ENCODE data around the gene CAV2. TPM values are rescaled to one million over a fixed set of nuclear protein-coding genes. Genes with fewer than 3 reads are reported as not detected.

CAV2 gene
- polyA plus RNA-seq, 1 of the 3 experiments (the other 2 are of a cell fraction): 182 TPM

DNA sequence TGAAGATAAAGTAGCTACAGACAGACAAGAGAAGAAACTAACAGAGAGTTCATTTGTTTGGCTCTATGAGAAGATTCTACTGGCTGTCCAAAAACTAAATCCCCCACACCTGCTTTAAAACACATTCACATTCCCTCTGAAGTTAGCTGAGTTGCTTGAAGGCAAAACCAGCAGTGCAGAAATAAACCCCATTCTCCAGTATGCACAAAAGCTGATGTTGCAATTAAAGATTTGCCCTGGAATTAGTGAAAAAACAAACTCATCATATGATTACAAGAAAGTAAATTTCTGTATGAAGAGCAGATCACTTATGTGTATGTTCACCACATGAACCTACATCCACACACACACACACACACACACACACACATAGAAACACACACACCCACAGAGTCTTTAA is 16.0 kb downstream of the CAV2 start:
- ChIA-PET POLR2A (no interaction called here), CTCF (interaction anchor here (0.6 to 2.0 kb wide), 4 partner anchors 11 to 361 kb away, joined by 3 to 7 read pairs (median 3); no protein-coding TSS in a partner anchor)
- Histone ChIP-seq H3K27me3 (ENCODE audit: insufficient read depth) (no peaks in the 10 kb centered on the region), H3F3A (replicated peaks; ENCODE audit: insufficient read depth) (peaks cover 50% of the 10 kb centered on the region), H3K79me2 (ENCODE audit: insufficient read depth) (no peaks in the 10 kb centered on the region), H3K4me1 (ENCODE audit: control insufficient read depth in 1 of 2, insufficient read depth in 2 of 2, low read depth in 1 of 2, low read length in 1 of 2) (peaks cover 10 to 46% of the 10 kb centered on the region in 2 experiments), H3K4me3 (ENCODE audit: low read depth in 2 of 2, low read length in 1 of 2) (no peak overlapping the region), H3K27ac (ENCODE audit: low read depth in 2 of 2, low read length in 1 of 2) (no peak overlapping the region), H3K9me3 (no peaks in the 10 kb centered on the region; the same call in 1 of the 2 replicates), H2AFZ (ENCODE audit: low read depth) (peak overlapping the region; percentile 35; the same call in 1 of the 2 replicates), H3K36me3 (replicated peaks in 1 of 2; ENCODE audit: control insufficient read depth in 1 of 2, insufficient read depth in 2 of 2, low read length in 1 of 2) (no peaks in the 10 kb centered on the region), H3K4me2 (no peak overlapping the region), H3K9ac (no peak overlapping the region), H3K9me2 (no peaks in the 10 kb centered on the region), H4K20me1 (ENCODE audit: insufficient read depth) (no peaks in the 10 kb centered on the region)
- DNase-seq: no peak
- TF ChIP-seq CHD2 (IDR thresholded peaks at IDR 0.05; ENCODE audit: low read length, partially characterized antibody) (no peak), EZH2phosphoT487 (IDR thresholded peaks at IDR 0.05; ENCODE audit: borderline replicate concordance, low read depth) (no peak), RFX5 (IDR thresholded peaks at IDR 0.05; ENCODE audit: low read length) (no peak), TEAD4 (IDR thresholded peaks at IDR 0.05; ENCODE audit: borderline replicate concordance, insufficient read depth) (no peak), RCOR1 (IDR thresholded peaks at IDR 0.05; ENCODE audit: low read length) (no peak), MXI1 (IDR thresholded peaks at IDR 0.05; ENCODE audit: low read depth, low read length) (no peak), JUND (IDR thresholded peaks at IDR 0.05) (no peak), RXRA (IDR thresholded peaks at IDR 0.05; ENCODE audit: borderline replicate concordance, low read depth) (no peak), TAF1 (IDR thresholded peaks at IDR 0.05; ENCODE audit: borderline replicate concordance, low read depth, low read length) (no peak), YY1 (IDR thresholded peaks at IDR 0.05; ENCODE audit: low read depth) (no peak), SIN3A (IDR thresholded peaks at IDR 0.05; ENCODE audit: borderline replicate concordance, low read depth, low read length) (no peak), ELF1 (IDR thresholded peaks at IDR 0.05) (no peak), POLR2AphosphoS5 (IDR thresholded peaks at IDR 0.05; ENCODE audit: low read depth, low read length) (no peak)
- TF ChIP-seq, protein P1, sequence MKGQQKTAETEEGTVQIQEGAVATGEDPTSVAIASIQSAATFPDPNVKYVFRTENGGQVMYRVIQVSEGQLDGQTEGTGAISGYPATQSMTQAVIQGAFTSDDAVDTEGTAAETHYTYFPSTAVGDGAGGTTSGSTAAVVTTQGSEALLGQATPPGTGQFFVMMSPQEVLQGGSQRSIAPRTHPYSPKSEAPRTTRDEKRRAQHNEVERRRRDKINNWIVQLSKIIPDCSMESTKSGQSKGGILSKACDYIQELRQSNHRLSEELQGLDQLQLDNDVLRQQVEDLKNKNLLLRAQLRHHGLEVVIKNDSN (IDR thresholded peaks at IDR 0.05; ENCODE audit: borderline replicate concordance, low read depth): no peak
- TF ChIP-seq, protein P2, sequence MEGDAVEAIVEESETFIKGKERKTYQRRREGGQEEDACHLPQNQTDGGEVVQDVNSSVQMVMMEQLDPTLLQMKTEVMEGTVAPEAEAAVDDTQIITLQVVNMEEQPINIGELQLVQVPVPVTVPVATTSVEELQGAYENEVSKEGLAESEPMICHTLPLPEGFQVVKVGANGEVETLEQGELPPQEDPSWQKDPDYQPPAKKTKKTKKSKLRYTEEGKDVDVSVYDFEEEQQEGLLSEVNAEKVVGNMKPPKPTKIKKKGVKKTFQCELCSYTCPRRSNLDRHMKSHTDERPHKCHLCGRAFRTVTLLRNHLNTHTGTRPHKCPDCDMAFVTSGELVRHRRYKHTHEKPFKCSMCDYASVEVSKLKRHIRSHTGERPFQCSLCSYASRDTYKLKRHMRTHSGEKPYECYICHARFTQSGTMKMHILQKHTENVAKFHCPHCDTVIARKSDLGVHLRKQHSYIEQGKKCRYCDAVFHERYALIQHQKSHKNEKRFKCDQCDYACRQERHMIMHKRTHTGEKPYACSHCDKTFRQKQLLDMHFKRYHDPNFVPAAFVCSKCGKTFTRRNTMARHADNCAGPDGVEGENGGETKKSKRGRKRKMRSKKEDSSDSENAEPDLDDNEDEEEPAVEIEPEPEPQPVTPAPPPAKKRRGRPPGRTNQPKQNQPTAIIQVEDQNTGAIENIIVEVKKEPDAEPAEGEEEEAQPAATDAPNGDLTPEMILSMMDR (IDR thresholded peaks at IDR 0.05): no peak
- TF ChIP-seq, protein P3, sequence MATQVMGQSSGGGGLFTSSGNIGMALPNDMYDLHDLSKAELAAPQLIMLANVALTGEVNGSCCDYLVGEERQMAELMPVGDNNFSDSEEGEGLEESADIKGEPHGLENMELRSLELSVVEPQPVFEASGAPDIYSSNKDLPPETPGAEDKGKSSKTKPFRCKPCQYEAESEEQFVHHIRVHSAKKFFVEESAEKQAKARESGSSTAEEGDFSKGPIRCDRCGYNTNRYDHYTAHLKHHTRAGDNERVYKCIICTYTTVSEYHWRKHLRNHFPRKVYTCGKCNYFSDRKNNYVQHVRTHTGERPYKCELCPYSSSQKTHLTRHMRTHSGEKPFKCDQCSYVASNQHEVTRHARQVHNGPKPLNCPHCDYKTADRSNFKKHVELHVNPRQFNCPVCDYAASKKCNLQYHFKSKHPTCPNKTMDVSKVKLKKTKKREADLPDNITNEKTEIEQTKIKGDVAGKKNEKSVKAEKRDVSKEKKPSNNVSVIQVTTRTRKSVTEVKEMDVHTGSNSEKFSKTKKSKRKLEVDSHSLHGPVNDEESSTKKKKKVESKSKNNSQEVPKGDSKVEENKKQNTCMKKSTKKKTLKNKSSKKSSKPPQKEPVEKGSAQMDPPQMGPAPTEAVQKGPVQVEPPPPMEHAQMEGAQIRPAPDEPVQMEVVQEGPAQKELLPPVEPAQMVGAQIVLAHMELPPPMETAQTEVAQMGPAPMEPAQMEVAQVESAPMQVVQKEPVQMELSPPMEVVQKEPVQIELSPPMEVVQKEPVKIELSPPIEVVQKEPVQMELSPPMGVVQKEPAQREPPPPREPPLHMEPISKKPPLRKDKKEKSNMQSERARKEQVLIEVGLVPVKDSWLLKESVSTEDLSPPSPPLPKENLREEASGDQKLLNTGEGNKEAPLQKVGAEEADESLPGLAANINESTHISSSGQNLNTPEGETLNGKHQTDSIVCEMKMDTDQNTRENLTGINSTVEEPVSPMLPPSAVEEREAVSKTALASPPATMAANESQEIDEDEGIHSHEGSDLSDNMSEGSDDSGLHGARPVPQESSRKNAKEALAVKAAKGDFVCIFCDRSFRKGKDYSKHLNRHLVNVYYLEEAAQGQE (IDR thresholded peaks at IDR 0.05; ENCODE audit: low read depth, low read length): no peak

All from SK-N-SH (cell line).